ENCODE results near the gene PRKCE. TPM values are rescaled to one million over a fixed set of nuclear protein-coding genes. Genes with fewer than 3 reads are reported as not detected.

The PRKCE gene
- total and polyA plus RNA-seq, 7 donors: 3.0 to 21.9 (median 15.8) TPM

DNA sequence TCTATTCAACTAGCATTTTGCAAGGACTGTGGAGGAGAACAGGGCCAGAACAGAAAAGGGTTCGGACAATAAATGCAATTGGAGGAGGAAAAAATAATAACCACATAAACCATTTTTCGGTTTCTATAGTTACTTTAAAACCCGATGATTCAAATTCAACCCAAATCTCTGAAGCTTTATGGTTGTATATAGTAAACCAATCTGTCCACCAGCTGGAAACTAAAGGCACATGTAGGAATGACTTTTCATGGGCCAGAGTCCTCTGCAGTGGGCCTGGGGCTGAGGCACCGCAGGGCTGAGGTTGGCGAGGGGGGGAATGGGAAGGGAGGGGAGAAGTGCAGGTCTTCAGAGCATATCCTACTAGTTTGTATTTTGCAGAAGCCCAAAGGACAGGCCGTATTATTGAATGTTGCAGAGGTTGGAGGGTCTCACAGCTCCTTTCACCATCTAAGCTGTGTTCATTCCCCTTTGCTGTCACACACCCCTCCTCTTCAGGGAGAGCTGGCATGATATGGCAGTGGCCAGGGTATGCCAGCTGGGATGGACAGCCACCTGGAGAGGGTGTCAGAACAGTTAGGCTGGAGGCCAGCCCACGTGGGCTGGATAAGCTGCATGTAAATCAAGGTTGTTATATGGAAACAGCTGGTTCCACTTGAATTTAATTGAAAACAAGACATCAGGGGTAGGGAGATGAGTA lies 267.1 kb downstream of the PRKCE start:
- TF ChIP-seq POLR2AphosphoS5 (IDR thresholded peaks at IDR 0.05) (no peak), EP300 (IDR thresholded peaks at IDR 0.05) (no peak), POLR2A (IDR thresholded peaks at IDR 0.05) (no peak)
- TF ChIP-seq, protein P1, sequence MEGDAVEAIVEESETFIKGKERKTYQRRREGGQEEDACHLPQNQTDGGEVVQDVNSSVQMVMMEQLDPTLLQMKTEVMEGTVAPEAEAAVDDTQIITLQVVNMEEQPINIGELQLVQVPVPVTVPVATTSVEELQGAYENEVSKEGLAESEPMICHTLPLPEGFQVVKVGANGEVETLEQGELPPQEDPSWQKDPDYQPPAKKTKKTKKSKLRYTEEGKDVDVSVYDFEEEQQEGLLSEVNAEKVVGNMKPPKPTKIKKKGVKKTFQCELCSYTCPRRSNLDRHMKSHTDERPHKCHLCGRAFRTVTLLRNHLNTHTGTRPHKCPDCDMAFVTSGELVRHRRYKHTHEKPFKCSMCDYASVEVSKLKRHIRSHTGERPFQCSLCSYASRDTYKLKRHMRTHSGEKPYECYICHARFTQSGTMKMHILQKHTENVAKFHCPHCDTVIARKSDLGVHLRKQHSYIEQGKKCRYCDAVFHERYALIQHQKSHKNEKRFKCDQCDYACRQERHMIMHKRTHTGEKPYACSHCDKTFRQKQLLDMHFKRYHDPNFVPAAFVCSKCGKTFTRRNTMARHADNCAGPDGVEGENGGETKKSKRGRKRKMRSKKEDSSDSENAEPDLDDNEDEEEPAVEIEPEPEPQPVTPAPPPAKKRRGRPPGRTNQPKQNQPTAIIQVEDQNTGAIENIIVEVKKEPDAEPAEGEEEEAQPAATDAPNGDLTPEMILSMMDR (IDR thresholded peaks at IDR 0.05): no peak
- intact Hi-C loops (cut with DNase I): no loop called here
- H3K9me3 ChIP-seq: no peaks in the 10 kb centered on the region
- whole genome bisulfite sequencing, 2 donors: 75 to 81% methylated on average over 7 of the region's 7 CpGs
- DNase-seq: no peak
- no peak overlapping the region for H3K27ac ChIP-seq
- no peak overlapping the region for H3K4me3 ChIP-seq
- peaks cover 0 to 19% (median 10%) of the 10 kb centered on the region in 4 donors for H3K4me1 ChIP-seq
- no peaks in the 10 kb centered on the region for H3K36me3 ChIP-seq
- H3K27me3 ChIP-seq: no peaks in the 10 kb centered on the region

DNA sequence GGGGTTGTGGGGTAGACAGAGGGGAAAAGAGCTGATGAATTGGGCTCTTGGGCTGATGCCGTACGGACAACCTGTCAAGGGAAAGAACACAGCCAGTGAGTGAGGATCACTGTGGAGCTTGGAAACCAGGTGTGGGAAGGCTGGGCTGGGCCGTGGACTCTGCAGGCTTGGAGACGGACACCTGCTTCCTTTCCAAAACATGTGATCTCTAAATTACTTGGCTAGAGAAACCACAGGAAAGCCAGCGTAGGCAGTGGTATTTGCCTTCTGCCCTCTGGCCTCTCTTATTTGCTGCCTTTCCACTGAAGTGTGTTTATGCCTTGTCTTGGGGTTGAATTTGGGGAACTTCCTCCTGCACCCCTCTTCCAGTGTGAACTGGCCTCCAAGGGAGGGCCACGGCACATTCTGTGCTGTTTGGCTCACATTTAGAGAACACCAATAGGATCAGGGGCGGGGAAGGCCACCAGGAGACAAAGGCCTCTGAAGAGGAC lies 267.7 kb downstream of the PRKCE start:
- WGBS, 2 donors: 47 to 50% methylated on average over 7 of the region's 7 CpGs
- no peak overlapping the region for H3K4me3 ChIP-seq
- no peak for DNase-seq
- intact Hi-C loops (cut with DNase I): no loop called here
- H3K36me3 ChIP-seq: no peaks in the 10 kb centered on the region
- no peak overlapping the region for H3K27ac ChIP-seq
- peaks cover 0 to 19% (median 10%) of the 10 kb centered on the region in 4 donors for H3K4me1 ChIP-seq
- TF ChIP-seq POLR2AphosphoS5 (IDR thresholded peaks at IDR 0.05) (no peak), POLR2A (IDR thresholded peaks at IDR 0.05) (no peak), EP300 (IDR thresholded peaks at IDR 0.05) (no peak)
- TF ChIP-seq, protein P1 (IDR thresholded peaks at IDR 0.05): no peak
- H3K27me3 ChIP-seq: no peaks in the 10 kb centered on the region
- no peaks in the 10 kb centered on the region for H3K9me3 ChIP-seq

DNA sequence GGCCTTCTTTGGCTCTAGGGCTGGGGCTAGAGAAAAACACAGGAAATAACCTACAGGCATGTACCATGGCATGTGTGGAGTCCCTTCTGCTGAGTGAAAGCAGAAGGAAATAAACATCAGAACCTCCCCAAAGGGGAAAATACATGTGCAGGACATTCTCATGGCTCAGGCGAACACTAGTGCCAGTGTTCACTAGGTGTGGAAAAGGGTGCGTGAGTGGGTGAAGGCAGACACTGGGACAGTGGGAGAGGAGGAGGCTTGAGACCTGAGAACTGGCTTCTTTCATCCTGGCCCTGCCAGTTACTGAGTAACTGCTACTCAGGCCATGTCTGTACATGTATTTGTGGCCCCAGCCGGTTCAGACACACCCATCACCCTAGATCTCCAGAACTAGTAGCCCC lies 268.2 kb downstream of the PRKCE start:
- H3K27ac ChIP-seq: no peak overlapping the region
- DNase-seq: no peak
- TF ChIP-seq, protein P1 (IDR thresholded peaks at IDR 0.05): no peak
- TF ChIP-seq EP300 (IDR thresholded peaks at IDR 0.05): no peak
- TF ChIP-seq POLR2AphosphoS5 (IDR thresholded peaks at IDR 0.05): no peak
- no peak for TF ChIP-seq POLR2A (IDR thresholded peaks at IDR 0.05)
- H3K27me3 ChIP-seq: no peaks in the 10 kb centered on the region
- WGBS, 2 donors: 65 to 74% methylated on average over 3 of the region's 3 CpGs
- no peaks in the 10 kb centered on the region for H3K9me3 ChIP-seq
- H3K36me3 ChIP-seq: no peaks in the 10 kb centered on the region
- intact Hi-C loops (cut with DNase I): no loop called here
- H3K4me3 ChIP-seq: no peak overlapping the region
- peaks cover 0 to 23% (median 10%) of the 10 kb centered on the region in 4 donors for H3K4me1 ChIP-seq

DNA sequence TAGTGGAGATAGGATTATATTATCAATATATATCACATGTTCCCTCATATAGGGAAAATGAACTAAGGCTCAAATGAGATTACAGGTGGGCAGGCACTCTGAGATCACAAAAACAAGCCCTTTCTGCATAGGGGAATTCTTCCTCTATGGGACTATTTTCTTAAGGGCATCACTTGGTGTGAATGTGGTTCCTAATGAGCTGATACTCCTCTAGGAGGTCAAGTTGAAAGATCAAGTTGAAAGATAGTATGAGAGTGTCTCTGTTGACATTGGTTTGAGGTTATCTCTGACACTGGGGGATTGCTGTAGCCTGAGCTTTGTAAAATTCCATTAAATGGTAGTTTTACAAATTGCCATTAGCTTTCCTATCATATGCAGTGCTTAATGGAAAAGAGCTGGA lies 270.4 kb downstream of the PRKCE start:
- TF ChIP-seq, protein P1 (IDR thresholded peaks at IDR 0.05): no peak
- no peak for TF ChIP-seq EP300 (IDR thresholded peaks at IDR 0.05)
- TF ChIP-seq POLR2A (IDR thresholded peaks at IDR 0.05): no peak
- no peak for TF ChIP-seq POLR2AphosphoS5 (IDR thresholded peaks at IDR 0.05)
- H3K36me3 ChIP-seq: no peaks in the 10 kb centered on the region
- no peak for DNase-seq
- no peak overlapping the region for H3K27ac ChIP-seq
- no peaks in the 10 kb centered on the region for H3K9me3 ChIP-seq
- intact Hi-C loops (cut with DNase I): no loop called here
- H3K4me1 ChIP-seq: peaks cover 0 to 26% (median 10%) of the 10 kb centered on the region in 4 donors
- no peak overlapping the region for H3K4me3 ChIP-seq
- no peaks in the 10 kb centered on the region for H3K27me3 ChIP-seq

Data from sigmoid colon (tissue), 7 donors.